ENCODE measurements around the gene FAM53B. TPM values are rescaled to one million over a fixed set of nuclear protein-coding genes. Genes with fewer than 3 reads are reported as not detected.

FAM53B gene
- polyA plus RNA-seq, 1 of the 3 experiments (the other 2 are of a cell fraction) = 5.6 TPM

DNA sequence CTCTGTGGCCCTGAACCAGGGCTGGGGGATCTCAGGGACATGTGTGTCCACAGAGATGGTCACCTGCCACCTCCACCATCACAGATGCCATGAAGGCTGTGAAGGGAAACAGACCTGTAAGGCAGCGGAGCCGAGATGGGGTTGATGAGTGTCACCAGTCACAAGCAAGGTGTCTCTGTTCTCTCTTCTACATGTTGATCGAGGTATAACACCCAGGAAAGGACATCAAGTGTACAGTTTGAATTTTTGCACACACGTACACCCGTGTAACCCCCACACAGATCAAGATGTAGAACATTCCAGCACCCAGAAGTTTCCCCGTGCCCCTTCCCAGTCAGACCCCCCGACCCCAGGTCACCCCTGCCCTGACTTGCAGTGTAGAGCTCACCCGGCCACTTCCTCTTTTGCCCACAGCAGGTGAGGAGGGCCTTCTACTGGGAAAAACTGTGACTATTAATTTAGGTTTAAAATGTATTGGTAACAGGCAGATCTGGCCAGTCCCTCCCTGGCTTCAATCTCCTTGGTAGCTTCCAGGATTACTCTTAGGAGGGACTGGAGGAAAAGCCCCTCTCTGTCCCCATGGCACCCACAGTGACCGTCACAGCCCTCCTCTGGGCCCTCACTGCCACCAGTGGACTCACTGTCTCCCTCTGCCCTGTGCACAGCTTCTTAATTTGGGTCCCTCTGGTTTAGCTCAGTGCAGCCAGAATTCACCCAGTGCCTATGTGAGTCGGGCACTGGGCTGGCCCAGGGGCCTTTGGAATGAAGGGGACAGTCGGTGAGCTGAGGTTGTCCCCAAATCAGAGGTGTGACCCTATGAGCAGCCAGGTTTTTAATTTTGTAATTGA is 174.3 kb downstream of the FAM53B start:
- Histone ChIP-seq H3K9me3 (no peaks in the 10 kb centered on the region), H4K20me1 (ENCODE audit: insufficient read depth) (no peaks in the 10 kb centered on the region), H3F3A (replicated peaks; ENCODE audit: insufficient read depth) (no peaks in the 10 kb centered on the region), H3K9ac (no peak overlapping the region), H3K4me1 (ENCODE audit: control insufficient read depth in 1 of 2, insufficient read depth in 2 of 2, low read depth in 1 of 2, low read length in 1 of 2) (no peaks in the 10 kb centered on the region), H3K79me2 (ENCODE audit: insufficient read depth) (no peaks in the 10 kb centered on the region), H3K4me2 (no peak overlapping the region), H3K4me3 (ENCODE audit: low read depth in 2 of 2, low read length in 1 of 2) (no peak overlapping the region), H3K27ac (ENCODE audit: low read depth in 2 of 2, low read length in 1 of 2) (no peak overlapping the region), H3K9me2 (no peaks in the 10 kb centered on the region), H2AFZ (ENCODE audit: low read depth) (no peak overlapping the region), H3K27me3 (ENCODE audit: insufficient read depth) (no peaks in the 10 kb centered on the region), H3K36me3 (replicated peaks in 1 of 2; ENCODE audit: control insufficient read depth in 1 of 2, insufficient read depth in 2 of 2, low read length in 1 of 2) (no peaks in the 10 kb centered on the region)
- DNase-seq = no peak
- CTCF ChIA-PET = no interaction called here
- TF ChIP-seq CHD2 (IDR thresholded peaks at IDR 0.05; ENCODE audit: low read length, partially characterized antibody) (no peak), TCF12 (IDR thresholded peaks at IDR 0.05) (no peak), USF1 (IDR thresholded peaks at IDR 0.05; ENCODE audit: borderline replicate concordance, low read depth) (no peak), USF2 (IDR thresholded peaks at IDR 0.05; ENCODE audit: borderline replicate concordance, low read depth, low read length) (no peak), SIN3A (IDR thresholded peaks at IDR 0.05; ENCODE audit: borderline replicate concordance, low read depth, low read length) (no peak), POLR2AphosphoS5 (IDR thresholded peaks at IDR 0.05; ENCODE audit: low read depth, low read length) (no peak), PBX3 (IDR thresholded peaks at IDR 0.05) (no peak), RXRA (IDR thresholded peaks at IDR 0.05; ENCODE audit: borderline replicate concordance, low read depth) (no peak), FOSL2 (IDR thresholded peaks at IDR 0.05; ENCODE audit: borderline replicate concordance, low read depth) (no peak), GATA2 (CRISPR knock-in tag; IDR thresholded peaks at IDR 0.05) (no peak), MEF2A (IDR thresholded peaks at IDR 0.05; ENCODE audit: borderline replicate concordance, low read depth) (no peak), YY1 (IDR thresholded peaks at IDR 0.05; ENCODE audit: low read depth) (no peak)
- TF ChIP-seq, protein P1, sequence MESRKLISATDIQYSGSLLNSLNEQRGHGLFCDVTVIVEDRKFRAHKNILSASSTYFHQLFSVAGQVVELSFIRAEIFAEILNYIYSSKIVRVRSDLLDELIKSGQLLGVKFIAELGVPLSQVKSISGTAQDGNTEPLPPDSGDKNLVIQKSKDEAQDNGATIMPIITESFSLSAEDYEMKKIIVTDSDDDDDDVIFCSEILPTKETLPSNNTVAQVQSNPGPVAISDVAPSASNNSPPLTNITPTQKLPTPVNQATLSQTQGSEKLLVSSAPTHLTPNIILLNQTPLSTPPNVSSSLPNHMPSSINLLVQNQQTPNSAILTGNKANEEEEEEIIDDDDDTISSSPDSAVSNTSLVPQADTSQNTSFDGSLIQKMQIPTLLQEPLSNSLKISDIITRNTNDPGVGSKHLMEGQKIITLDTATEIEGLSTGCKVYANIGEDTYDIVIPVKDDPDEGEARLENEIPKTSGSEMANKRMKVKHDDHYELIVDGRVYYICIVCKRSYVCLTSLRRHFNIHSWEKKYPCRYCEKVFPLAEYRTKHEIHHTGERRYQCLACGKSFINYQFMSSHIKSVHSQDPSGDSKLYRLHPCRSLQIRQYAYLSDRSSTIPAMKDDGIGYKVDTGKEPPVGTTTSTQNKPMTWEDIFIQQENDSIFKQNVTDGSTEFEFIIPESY (IDR thresholded peaks at IDR 0.05; ENCODE audit: borderline replicate concordance, low read depth) = no peak
- TF ChIP-seq, protein P2, sequence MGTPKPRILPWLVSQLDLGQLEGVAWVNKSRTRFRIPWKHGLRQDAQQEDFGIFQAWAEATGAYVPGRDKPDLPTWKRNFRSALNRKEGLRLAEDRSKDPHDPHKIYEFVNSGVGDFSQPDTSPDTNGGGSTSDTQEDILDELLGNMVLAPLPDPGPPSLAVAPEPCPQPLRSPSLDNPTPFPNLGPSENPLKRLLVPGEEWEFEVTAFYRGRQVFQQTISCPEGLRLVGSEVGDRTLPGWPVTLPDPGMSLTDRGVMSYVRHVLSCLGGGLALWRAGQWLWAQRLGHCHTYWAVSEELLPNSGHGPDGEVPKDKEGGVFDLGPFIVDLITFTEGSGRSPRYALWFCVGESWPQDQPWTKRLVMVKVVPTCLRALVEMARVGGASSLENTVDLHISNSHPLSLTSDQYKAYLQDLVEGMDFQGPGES (IDR thresholded peaks at IDR 0.05; ENCODE audit: low read depth, low read length) = no peak
- POLR2A ChIA-PET = no interaction called here
- 47% methylated on average over 11 of the region's 11 CpGs for WGBS (ENCODE audit: low lambda C conversion rate)

Small RNA genes within 50 kb of the gene (small RNA-seq; reads per million reads assigned to genes)
- gene RF00019 = 0 reads per million in 7 experiments

Other genes with a start within 250 kb of the FAM53B start
- 13.5 and 14.0 TPM in 2 replicates for gene EEF1AKMT2, start 47.5 kb upstream of the FAM53B start, polyA plus RNA-seq (2012; rRNA removed)
- gene ABRAXAS2, start 57.4 kb upstream of the FAM53B start, polyA plus RNA-seq (2012; rRNA removed) = 5.2 and 6.5 TPM in 2 replicates
- gene ZRANB1, start 197.7 kb upstream of the FAM53B start, polyA plus RNA-seq (2012; rRNA removed) = 6.2 and 8.1 TPM in 2 replicates